ACC112 (cell line): ENCODE measurements around the gene ANKRD11.
"Not testable (repeated sequence)": the region's sequence is repeated elsewhere in the genome, so short reads cannot be mapped to it uniquely, and the experiment has no call there.

Experiments used
- H2AFZ ChIP-seq: fragments of 200-600 bp; sonication (generic); one replicate; pipeline ENCODE4 v1.6.0; 2017; ENCODE audit warnings: antibody characterized with exemption, low read length; ENCODE audit not compliant: unreplicated experiment
- H3K27ac ChIP-seq: fragments of 200-600 bp; sonication (generic); 2 replicates; pipeline ENCODE4 v1.5.1; 2014; ENCODE audit warnings: low read depth, mild to moderate bottlenecking, antibody characterized with exemption, low read length, moderate library complexity
- H3K27me3 ChIP-seq: fragments of 200-600 bp; sonication (generic); 2 replicates; pipeline ENCODE4 v1.6.1; 2014; ENCODE audit warnings: mild to moderate bottlenecking, antibody characterized with exemption, low read length, moderate library complexity, mixed read lengths; ENCODE audit not compliant: insufficient read depth
- H3K36me3 ChIP-seq: fragments of 200-600 bp; sonication (generic); 2 replicates; pipeline ENCODE4 v1.6.1; 2016; ENCODE audit warnings: mild to moderate bottlenecking, antibody characterized with exemption, low read length, moderate library complexity, mixed read lengths; ENCODE audit not compliant: insufficient read depth
- H3K4me1 ChIP-seq: fragments of 200-600 bp; sonication (generic); one replicate; pipeline ENCODE4 v1.6.1; 2016; ENCODE audit warnings: low read length, mixed read lengths; ENCODE audit not compliant: insufficient read depth, unreplicated experiment, control insufficient read depth
- H3K4me3 ChIP-seq: fragments of 200-600 bp; sonication (generic); 2 replicates; pipeline ENCODE4 v1.5.1; 2014; ENCODE audit warnings: mild to moderate bottlenecking, low read depth, low read length
- H3K79me2 ChIP-seq: fragments of 200-600 bp; sonication (generic); one replicate; pipeline ENCODE4 v1.6.0; 2016; ENCODE audit warnings: low read length; ENCODE audit not compliant: control insufficient read depth, unreplicated experiment, insufficient read depth

The ANKRD11 gene

DNA sequence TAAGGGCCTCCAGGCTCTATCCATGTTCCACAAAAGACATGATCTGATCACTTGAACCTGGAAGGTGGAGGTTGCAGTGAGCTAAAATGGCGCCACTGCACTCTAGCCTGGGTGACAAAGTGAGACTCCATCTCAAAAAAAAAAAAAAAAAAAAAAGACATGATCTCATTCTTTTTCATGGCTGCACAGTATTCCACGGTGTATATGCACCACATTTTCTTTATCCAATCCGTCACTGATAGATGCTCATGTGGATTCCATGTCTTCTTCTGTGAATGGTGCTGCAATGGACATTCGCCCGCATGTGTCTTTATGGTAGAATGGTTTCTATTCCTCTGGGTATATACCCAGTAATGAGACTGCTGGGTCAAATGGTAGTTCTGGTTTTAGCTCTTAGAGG lies 124.4 kb downstream of the ANKRD11 start:
- Histone ChIP-seq H3K79me2 (peaks cover 96% of the 10 kb centered on the region), H3K4me3 (no peak overlapping the region), H3K36me3 (no peaks in the 10 kb centered on the region), H3K27ac (peak overlapping the region; percentile 90), H2AFZ (no peak overlapping the region), H3K4me1 (peaks cover 39% of the 10 kb centered on the region), H3K27me3 (no peaks in the 10 kb centered on the region)

DNA sequence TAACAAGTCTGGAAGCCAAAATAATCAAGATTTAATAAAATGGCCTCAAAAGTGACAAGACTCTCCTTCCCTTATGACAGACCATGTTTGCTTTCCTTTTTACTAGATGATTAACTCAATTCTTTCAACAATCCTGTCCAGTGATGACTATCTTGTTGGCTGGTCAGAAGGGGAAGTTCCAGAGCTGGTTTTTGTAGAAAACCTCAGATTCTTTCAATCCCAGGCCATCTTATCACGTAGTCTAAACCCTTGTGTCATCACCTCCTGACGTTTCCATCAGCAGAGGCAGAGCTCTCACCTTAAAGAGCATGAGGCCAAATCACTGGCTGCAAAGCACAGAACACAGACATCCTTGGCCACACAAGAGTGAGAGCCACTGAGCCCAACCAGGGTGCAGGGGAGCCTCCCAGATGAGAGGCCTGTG lies 125.3 kb downstream of the ANKRD11 start:
- H3K36me3 ChIP-seq = no peaks in the 10 kb centered on the region
- H3K27ac ChIP-seq = peak overlapping the region; percentile 90
- no peak overlapping the region for H3K4me3 ChIP-seq
- H3K79me2 ChIP-seq = peaks cover 96% of the 10 kb centered on the region
- H3K4me1 ChIP-seq = peaks cover 39% of the 10 kb centered on the region
- no peak overlapping the region for H2AFZ ChIP-seq
- H3K27me3 ChIP-seq = no peaks in the 10 kb centered on the region

GRCh38 chr16:89364606-89365005 lies 125.8 kb downstream of the ANKRD11 start:
- peaks cover 39% of the 10 kb centered on the region for H3K4me1 ChIP-seq
- no peaks in the 10 kb centered on the region for H3K27me3 ChIP-seq
- H3K79me2 ChIP-seq = peaks cover 96% of the 10 kb centered on the region
- no peak overlapping the region for H2AFZ ChIP-seq
- H3K36me3 ChIP-seq = no peaks in the 10 kb centered on the region
- no peak overlapping the region for H3K4me3 ChIP-seq
- H3K27ac ChIP-seq = peak overlapping the region; percentile 90

- H3K27ac ChIP-seq = peak overlapping the region; percentile 90
- peaks cover 96% of the 10 kb centered on the region for H3K79me2 ChIP-seq
- H3K4me3 ChIP-seq = no peak overlapping the region
- H3K4me1 ChIP-seq = peaks cover 39% of the 10 kb centered on the region
- no peak overlapping the region for H2AFZ ChIP-seq
- H3K27me3 ChIP-seq = no peaks in the 10 kb centered on the region
- no peaks in the 10 kb centered on the region for H3K36me3 ChIP-seq
Measured at GRCh38 chr16:89363621-89364393, 126.6 kb downstream of the ANKRD11 start.

GRCh38 chr16:89362540-89363223 lies 127.7 kb downstream of the ANKRD11 start:
- H3K27me3 ChIP-seq, H2AFZ ChIP-seq, H3K36me3 ChIP-seq, H3K27ac ChIP-seq, H3K4me3 ChIP-seq: not testable (repeated sequence)
- peaks cover 39% of the 10 kb centered on the region for H3K4me1 ChIP-seq
- peaks cover 95% of the 10 kb centered on the region for H3K79me2 ChIP-seq

GRCh38 chr16:89361751-89362539 lies 128.4 kb downstream of the ANKRD11 start:
- H3K36me3 ChIP-seq = peaks cover 3% of the 10 kb centered on the region; the same call in 1 of the 2 replicates
- no peak overlapping the region for H3K4me3 ChIP-seq
- H3K4me1 ChIP-seq = peaks cover 39% of the 10 kb centered on the region
- no peak overlapping the region for H2AFZ ChIP-seq
- peaks cover 95% of the 10 kb centered on the region for H3K79me2 ChIP-seq
- no peaks in the 10 kb centered on the region for H3K27me3 ChIP-seq
- peak overlapping the region; percentile 43; the same call in 1 of the 2 replicates for H3K27ac ChIP-seq

GRCh38 chr16:89360760-89361435 lies 129.5 kb downstream of the ANKRD11 start:
- Histone ChIP-seq H3K79me2 (peaks cover 93% of the 10 kb centered on the region), H3K4me3 (no peak overlapping the region), H3K36me3 (peaks cover 7% of the 10 kb centered on the region; the same call in 1 of the 2 replicates), H3K27me3 (no peaks in the 10 kb centered on the region), H2AFZ (no peak overlapping the region), H3K27ac (no peak overlapping the region), H3K4me1 (peaks cover 39% of the 10 kb centered on the region)

DNA sequence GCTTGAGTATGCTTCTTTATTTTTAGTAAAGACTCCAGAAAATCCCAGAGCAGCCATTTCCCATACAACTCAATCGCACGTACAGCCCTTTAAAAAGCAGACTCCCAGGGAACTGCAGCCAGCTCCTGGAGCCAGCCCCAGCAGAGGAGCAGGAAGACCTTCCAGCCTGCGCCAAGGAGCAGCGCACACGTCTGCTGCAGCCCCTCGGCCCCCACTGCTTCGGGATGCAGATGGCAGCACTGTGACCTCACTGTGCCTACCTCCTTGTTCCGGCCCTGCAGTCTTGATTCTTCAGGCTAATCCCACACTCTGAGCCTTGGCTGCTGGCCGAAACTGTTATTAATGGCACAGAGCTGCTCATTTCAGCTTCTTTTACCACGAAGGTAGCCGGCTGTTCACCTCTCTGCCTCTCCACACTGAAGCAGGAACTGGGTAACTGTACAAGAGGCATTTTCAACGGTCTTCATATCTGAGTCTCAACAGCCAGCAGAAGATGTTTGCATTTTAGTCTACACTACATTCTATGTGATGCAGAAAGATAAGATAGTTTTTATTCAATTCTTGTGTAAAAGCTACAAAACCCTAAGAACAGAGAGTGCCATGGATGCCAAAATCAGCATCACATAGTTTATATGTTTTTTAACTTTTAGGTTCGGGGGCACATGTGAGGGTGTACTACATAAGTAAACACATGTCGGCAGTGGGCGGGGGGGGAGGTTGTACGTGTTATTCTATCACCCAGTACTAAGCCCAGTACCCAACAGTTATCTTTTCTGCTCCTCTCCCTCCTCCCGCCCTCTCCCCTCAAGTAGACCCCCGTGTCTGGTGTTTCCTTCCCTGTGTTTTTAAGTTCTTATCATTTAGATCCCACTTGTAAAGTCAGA lies 130.9 kb downstream of the ANKRD11 start:
- H3K27me3 ChIP-seq = no peaks in the 10 kb centered on the region
- peaks cover 93% of the 10 kb centered on the region for H3K79me2 ChIP-seq
- H3K36me3 ChIP-seq = peaks cover 9% of the 10 kb centered on the region; the same call in 1 of the 2 replicates
- no peak overlapping the region for H3K4me3 ChIP-seq
- no peak overlapping the region for H2AFZ ChIP-seq
- H3K4me1 ChIP-seq = peaks cover 25% of the 10 kb centered on the region
- no peak overlapping the region for H3K27ac ChIP-seq

GRCh38 chr16:89358030-89359005 lies 132.0 kb downstream of the ANKRD11 start:
- Histone ChIP-seq H3K27ac (no peak overlapping the region), H3K4me3 (no peak overlapping the region), H3K4me1 (peaks cover 13% of the 10 kb centered on the region), H3K79me2 (peaks cover 92% of the 10 kb centered on the region), H3K27me3 (no peaks in the 10 kb centered on the region), H2AFZ (no peak overlapping the region), H3K36me3 (peaks cover 9% of the 10 kb centered on the region; the same call in 1 of the 2 replicates)
